Astrocyte of the spinal cord (primary cell): Measurements from ENCODE around the gene INTS7.

ENCODE experiments used
- DNase-seq: peaks from one replicate; pipeline ENCODE4 v3.0.0; 2011; ENCODE audit warnings: low read depth, low spot score
- H3K4me3 ChIP-seq: 2 replicates; pipeline ENCODE4 v1.5.1; 2011; ENCODE audit warnings: low read depth, mild to moderate bottlenecking, low read length, moderate library complexity
- CTCF ChIP-seq: IDR thresholded peaks from 2 replicates; pipeline ENCODE4 v1.5.1; 2012; ENCODE audit warnings: low read depth, mild to moderate bottlenecking, low read length, inconsistent platforms
- in situ Hi-C: cut with HindIII; loops from 2 replicates; pipeline ENCODE4 v1.10.0; 2017; ENCODE audit warnings: low sequenced_read_pairs

INTS7 gene

DNA sequence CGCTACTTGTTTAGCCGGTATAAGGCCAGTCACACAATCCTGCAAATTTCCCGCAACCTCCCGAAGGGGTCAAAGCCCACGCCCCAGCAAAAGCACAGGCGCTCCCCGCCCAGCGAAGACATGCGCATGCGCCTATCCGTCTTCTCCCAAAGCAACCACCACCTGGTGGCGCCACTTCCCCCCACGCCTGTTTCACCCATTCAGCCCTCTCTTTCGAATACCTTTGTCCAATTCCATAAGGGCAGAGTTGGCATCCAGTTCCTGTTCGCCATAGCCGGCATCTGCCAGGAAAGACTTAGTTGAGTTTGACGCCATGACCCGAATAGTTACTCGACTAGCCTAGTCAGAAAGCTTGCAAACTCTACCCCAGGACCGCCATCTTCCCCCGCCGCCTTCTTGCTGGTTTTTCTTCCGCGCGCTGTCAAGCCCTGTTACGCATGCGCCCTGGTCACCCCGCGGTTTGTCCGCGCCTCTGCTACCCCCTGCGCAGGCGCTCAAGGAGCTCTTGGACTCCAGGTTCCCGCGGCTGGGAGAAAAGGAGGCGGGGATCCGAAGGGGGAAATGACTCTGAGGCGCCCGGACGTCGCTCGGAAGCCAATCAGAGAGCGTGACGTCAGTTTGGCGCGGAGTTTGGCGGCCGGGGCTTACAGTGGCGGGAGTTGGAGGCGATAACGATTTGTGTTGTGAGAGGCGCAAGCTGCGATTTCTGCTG is at the start of gene INTS7, which contains the start of gene DTL:
Gene INTS7 (minus strand): TSS at position 435 of the 712 bp plus-strand sequence. CDS start 120 bp downstream, at position 315.
Gene DTL (plus strand): TSS at position 626 of the 712 bp plus-strand sequence. CDS start 143 bp downstream, outside the sequence.
- peak within 1 kb of the TSS; percentile 54 for H3K4me3 ChIP-seq
- TF ChIP-seq CTCF = peak; percentile 87
- in situ Hi-C loops = no loop called here
- peak; percentile 100 for DNase-seq

DNA sequence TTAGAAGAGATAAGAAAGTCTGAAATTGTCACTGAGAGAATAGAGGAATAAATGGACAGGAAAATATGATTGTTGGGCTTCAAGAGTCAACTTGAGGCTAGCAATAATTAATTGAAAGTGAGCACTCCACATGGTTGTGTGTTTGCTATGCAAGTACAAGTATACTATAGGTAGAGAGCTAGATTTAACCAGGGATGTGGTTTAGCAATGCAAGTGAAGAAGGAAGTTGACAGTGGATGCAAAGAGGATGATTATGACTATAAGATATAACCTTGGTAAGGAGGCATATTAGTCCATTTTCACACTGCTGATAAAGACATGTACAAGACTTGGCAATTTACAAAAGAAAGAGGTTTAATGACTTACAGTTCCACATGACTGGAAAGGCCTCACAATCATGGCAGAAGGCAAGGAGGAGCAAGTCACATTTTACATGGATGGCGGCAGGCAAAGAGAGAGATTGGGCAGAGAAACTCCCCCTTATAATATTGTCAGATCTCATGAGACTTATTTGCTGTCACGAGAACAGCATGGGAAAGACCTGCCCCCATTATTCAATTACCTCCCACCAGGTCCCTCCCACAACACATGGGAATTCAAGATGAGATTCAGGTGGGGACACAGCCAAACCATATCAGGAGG is 47.5 kb upstream of the INTS7 start:
- no peak for TF ChIP-seq CTCF
- in situ Hi-C loops = no loop called here
- DNase-seq = no peak
- no peak overlapping the region for H3K4me3 ChIP-seq

DNA sequence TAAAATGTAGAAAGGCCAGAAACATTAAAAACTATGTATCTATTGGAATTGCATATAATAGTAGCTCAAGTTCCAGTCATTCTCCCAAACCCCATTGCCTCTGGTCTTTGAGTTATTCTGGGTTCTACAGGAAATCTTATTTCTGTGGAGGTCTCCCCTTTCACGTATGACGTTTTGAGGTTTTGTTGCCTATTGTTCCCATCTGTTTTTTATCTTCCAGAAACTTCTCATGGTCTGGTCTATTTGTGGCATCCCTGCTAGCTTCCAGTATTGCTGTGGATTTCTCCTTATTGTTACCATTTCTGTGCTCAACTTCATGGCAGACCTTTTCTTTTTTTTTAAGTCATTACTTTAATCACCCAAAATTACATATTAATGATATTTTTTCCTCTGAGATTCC is 43.5 kb upstream of the INTS7 start:
- in situ Hi-C loops = no loop called here
- no peak for DNase-seq
- no peak overlapping the region for H3K4me3 ChIP-seq
- no peak for TF ChIP-seq CTCF

- no peak overlapping the region for H3K4me3 ChIP-seq
- no peak for TF ChIP-seq CTCF
- in situ Hi-C loops = no loop called here
- DNase-seq = no peak
These were observed 41.7 kb upstream of the INTS7 start for GRCh38 chr1:212077028-212077427.

DNA sequence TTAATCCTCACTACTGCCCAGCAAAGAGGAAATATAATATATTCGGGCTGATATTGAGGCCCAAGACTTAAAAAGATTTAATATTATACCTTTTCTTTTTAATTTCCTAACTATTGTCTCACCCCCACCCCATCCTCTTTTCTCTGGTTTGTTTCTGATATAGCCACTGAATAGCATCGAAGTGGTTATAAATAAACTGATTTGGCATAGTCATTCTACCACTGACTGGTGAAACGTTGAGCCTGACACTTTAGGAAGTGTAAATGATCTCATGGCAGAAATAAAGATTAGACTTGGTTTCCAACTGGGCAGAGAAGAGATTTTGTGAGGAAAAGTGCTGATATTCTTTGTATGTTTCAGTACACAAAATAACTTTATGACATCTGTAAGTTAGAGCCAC is 39.5 kb upstream of the INTS7 start:
- in situ Hi-C loops = no loop called here
- no peak overlapping the region for H3K4me3 ChIP-seq
- no peak for TF ChIP-seq CTCF
- DNase-seq = no peak

- no peak for DNase-seq
- in situ Hi-C loops = no loop called here
- H3K4me3 ChIP-seq = no peak overlapping the region
- TF ChIP-seq CTCF = no peak
These were observed 39.0 kb upstream of the INTS7 start for GRCh38 chr1:212074313-212074712.
